Lung (tissue), 12 donors: ENCODE data around the gene NDUFA11. TPM values are rescaled to one million over a fixed set of nuclear protein-coding genes. Genes with fewer than 3 reads are reported as not detected.

ENCODE experiments used
- ATAC-seq: fragments of 200-7000 bp; cut with Tn5 transposase; one replicate; pipeline ENCODE4 v1.9.1; 2020; ENCODE audit warnings: moderate number of reproducible peaks; ENCODE audit not compliant: insufficient read depth, low FRiP score
- DNase-seq, 3 donors: peaks; one replicate each; pipeline ENCODE4 v3.0.0-alpha.2; 2013 to 2017
- H3K27ac ChIP-seq, 2 donors: one replicate each; pipeline ENCODE4 v1.5.1; 2013; ENCODE audit warnings: mild to moderate bottlenecking in 2 of 2, moderate library complexity in 2 of 2, control low read depth in 1 of 2, inconsistent platforms in 1 of 2, low read depth in 1 of 2, low read length in 1 of 2
- H3K27me3 ChIP-seq, 3 donors: one replicate each; pipeline ENCODE4 v1.5.1; 2013; ENCODE audit warnings: low read length in 2 of 3; ENCODE audit not compliant: control insufficient read depth in 3 of 3, insufficient read depth in 3 of 3
- H3K36me3 ChIP-seq, 4 donors: one replicate each; pipeline ENCODE4 v1.5.1; 2013; ENCODE audit warnings: low read length in 4 of 4, mild to moderate bottlenecking in 1 of 4, moderate library complexity in 1 of 4; ENCODE audit not compliant: control insufficient read depth in 4 of 4, insufficient read depth in 4 of 4
- H3K4me1 ChIP-seq, 5 donors: one replicate each; pipeline ENCODE4 v1.5.1; 2013; ENCODE audit warnings: low read length in 5 of 5, mild to moderate bottlenecking in 2 of 5, moderate library complexity in 1 of 5; ENCODE audit not compliant: control insufficient read depth in 5 of 5, insufficient read depth in 5 of 5
- H3K4me3 ChIP-seq: one replicate; pipeline ENCODE4 v1.5.1; 2013; ENCODE audit warnings: mild to moderate bottlenecking, control low read depth, moderate library complexity
- H3K9ac ChIP-seq, 2 donors: one replicate each; pipeline ENCODE4 v1.5.1; 2013; ENCODE audit warnings: low read length in 2 of 2, control low read depth in 1 of 2; ENCODE audit not compliant: insufficient read depth in 1 of 2
- H3K9me3 ChIP-seq, 4 donors: one replicate each; pipeline ENCODE4 v1.5.1; 2013; ENCODE audit warnings: low read length in 3 of 4, mild to moderate bottlenecking in 1 of 4, moderate library complexity in 1 of 4; ENCODE audit not compliant: control insufficient read depth in 4 of 4, insufficient read depth in 3 of 4
- CTCF ChIP-seq: IDR thresholded peaks from 2 replicates; pipeline ENCODE4 v1.5.1; 2012; ENCODE audit warnings: mild to moderate bottlenecking; ENCODE audit errors: control extremely low read depth, extremely low read depth
- WGBS, 2 donors: extraction: QIAGEN DNeasy Blood & Tissue Kit; methylation state at CpG; one replicate each; pipeline ENCODE4 v1.1.7; 2013; 5-methylcytosine and 5-hydroxymethylcytosine counted together
- polyA plus RNA-seq, 2 donors: library from polyadenylated mRNA; stranded (reverse); fragments of 200-250 nt; gene quantifications; one replicate each; pipeline ENCODE4 v1.2.1, GENCODE V29; 2013
- total RNA-seq, 2 donors: library from RNA; depleted of rRNA in 1 of 2; stranded (reverse); fragments of >200 nt in 1 of 2; gene quantifications; one replicate each; pipeline ENCODE4 v1.2.1, GENCODE V29; 2014 to 2021
- donor health status: control.
- donor health status: control.
- donor health status: Bipolar disorder and iron deficiency.
- donor health status: healthy.
- donor health status: DM: yes; HTN: yes; CAD: no.

Gene NDUFA11
- total and polyA plus RNA-seq, 4 donors = 52.5 to 344 (median 278) TPM

DNA sequence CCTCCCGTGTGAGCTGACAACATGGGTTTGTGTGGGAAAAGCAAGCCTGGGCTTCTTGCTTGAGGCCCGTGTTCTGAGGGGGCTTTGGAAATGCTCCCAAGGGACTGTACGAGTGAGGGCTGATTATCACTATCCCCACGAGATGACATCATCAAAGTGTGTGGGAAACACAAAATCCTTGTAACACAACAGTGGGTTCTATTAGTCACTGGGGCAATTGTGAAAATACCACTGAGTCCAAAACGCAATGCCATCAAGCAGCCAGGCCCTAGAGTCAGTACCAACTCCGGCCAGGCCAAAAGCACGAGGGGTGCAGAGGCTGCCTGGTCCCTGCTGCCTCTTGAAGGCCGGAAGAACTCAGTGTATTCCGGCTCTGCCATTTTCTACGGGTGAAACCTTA is 40.0 kb upstream of the NDUFA11 start:
- Histone ChIP-seq H3K27ac (no peak overlapping the region), H3K36me3 (peaks cover 3 to 21% (median 16%) of the 10 kb centered on the region in 4 donors), H3K4me1 (peaks cover 0 to 56% (median 23%) of the 10 kb centered on the region in 5 donors), H3K27me3 (no peaks in the 10 kb centered on the region), H3K4me3 (no peak overlapping the region), H3K9me3 (no peaks in the 10 kb centered on the region), H3K9ac (no peak overlapping the region)
- TF ChIP-seq CTCF = no peak
- ATAC-seq (no peak), DNase-seq (no peak)
- 77 to 80% methylated on average over 10 of the region's 10 CpGs for WGBS, 2 donors

DNA sequence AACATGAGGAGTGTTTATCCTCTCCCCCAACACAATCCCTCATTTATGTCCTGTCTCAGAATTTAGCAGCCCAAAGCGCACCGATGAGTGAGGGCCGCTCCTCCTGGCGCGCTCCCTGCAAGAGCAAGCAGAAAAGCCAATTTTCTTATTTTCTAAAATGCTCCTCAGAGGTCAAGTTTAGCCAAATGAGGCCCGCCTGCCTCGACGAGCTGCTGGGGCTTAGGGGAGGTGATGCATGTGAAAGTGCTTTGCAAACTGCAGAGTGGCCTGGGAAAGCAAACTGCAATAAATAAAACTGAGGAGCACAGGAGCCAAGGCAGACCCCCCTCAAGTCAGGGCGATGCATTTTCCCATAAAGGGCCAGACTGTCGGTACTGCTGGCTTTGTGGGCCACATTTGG is 39.5 kb upstream of the NDUFA11 start:
- peaks cover 3 to 21% (median 16%) of the 10 kb centered on the region in 4 donors for H3K36me3 ChIP-seq
- H3K9ac ChIP-seq = no peak overlapping the region
- DNase-seq (peak in 1 of 3 donors; percentile 63), ATAC-seq (no peak)
- 83 to 85% methylated on average over 10 of the region's 10 CpGs for WGBS, 2 donors
- no peaks in the 10 kb centered on the region for H3K27me3 ChIP-seq
- no peaks in the 10 kb centered on the region for H3K9me3 ChIP-seq
- peaks cover 0 to 52% (median 20%) of the 10 kb centered on the region in 5 donors for H3K4me1 ChIP-seq
- no peak overlapping the region for H3K27ac ChIP-seq
- no peak for TF ChIP-seq CTCF
- no peak overlapping the region for H3K4me3 ChIP-seq

GRCh38 chr19:5941673-5942072 is 38.1 kb upstream of the NDUFA11 start:
- DNase-seq (no peak), ATAC-seq (no peak)
- no peaks in the 10 kb centered on the region for H3K27me3 ChIP-seq
- H3K27ac ChIP-seq = no peak overlapping the region
- no peak for TF ChIP-seq CTCF
- H3K4me3 ChIP-seq = no peak overlapping the region
- H3K36me3 ChIP-seq = peaks cover 3 to 26% (median 17%) of the 10 kb centered on the region in 4 donors
- no peak overlapping the region for H3K9ac ChIP-seq
- H3K9me3 ChIP-seq = no peaks in the 10 kb centered on the region
- 86 to 92% methylated on average over 11 of the region's 11 CpGs for WGBS, 2 donors
- H3K4me1 ChIP-seq = peaks cover 0 to 52% (median 13%) of the 10 kb centered on the region in 5 donors
